ENCODE results near the gene CAMK1D.

DNA sequence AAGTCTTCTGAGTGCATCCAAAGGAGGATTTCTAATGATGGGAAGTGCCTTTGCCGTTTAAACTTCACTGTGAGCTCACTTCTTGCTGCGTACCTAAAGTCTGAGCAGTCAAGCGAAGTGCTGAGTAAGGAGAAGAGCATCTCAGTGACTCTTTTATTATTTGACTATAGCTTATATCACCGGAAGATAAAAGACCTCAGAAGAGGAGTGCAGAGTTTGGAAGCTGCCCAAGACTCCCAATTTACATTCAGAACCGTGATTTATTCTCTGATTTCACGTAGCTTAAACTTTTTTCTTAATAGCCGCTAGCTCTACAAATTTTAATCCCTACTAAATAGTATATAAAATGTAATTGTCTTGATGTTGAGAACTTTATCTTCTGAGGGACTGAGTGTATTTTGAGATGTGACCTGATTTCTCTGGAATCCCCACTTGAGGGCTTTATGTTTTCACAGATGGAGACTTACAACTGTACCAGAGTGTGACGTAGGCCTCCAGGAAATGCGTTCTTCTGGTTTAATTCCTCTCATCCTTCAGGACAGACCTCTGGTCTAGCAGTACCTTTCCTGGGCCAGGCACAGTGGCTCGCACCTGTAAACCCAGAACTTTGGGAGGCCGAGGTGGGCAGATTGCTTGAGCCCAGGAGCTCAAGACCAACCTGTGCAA lies 51.1 kb downstream of the CAMK1D start:
- TF ChIP-seq, protein P1, sequence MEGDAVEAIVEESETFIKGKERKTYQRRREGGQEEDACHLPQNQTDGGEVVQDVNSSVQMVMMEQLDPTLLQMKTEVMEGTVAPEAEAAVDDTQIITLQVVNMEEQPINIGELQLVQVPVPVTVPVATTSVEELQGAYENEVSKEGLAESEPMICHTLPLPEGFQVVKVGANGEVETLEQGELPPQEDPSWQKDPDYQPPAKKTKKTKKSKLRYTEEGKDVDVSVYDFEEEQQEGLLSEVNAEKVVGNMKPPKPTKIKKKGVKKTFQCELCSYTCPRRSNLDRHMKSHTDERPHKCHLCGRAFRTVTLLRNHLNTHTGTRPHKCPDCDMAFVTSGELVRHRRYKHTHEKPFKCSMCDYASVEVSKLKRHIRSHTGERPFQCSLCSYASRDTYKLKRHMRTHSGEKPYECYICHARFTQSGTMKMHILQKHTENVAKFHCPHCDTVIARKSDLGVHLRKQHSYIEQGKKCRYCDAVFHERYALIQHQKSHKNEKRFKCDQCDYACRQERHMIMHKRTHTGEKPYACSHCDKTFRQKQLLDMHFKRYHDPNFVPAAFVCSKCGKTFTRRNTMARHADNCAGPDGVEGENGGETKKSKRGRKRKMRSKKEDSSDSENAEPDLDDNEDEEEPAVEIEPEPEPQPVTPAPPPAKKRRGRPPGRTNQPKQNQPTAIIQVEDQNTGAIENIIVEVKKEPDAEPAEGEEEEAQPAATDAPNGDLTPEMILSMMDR (IDR thresholded peaks at IDR 0.05): no peak
- TF ChIP-seq EP300 (IDR thresholded peaks at IDR 0.05) (no peak), POLR2AphosphoS5 (IDR thresholded peaks at IDR 0.05) (no peak)

Data from stomach (tissue), 4 donors.